NCI-H2107 treated with DMSO at 0.1 percent for 48 hours (cell line): ENCODE measurements around the gene NCS1.

Source experiments
- DNase-seq: peaks from one replicate; lab custom pipeline; 2025; ENCODE audit not compliant: unreplicated experiment; lab: John Stamatoyannopoulos, UW

Gene NCS1

DNA sequence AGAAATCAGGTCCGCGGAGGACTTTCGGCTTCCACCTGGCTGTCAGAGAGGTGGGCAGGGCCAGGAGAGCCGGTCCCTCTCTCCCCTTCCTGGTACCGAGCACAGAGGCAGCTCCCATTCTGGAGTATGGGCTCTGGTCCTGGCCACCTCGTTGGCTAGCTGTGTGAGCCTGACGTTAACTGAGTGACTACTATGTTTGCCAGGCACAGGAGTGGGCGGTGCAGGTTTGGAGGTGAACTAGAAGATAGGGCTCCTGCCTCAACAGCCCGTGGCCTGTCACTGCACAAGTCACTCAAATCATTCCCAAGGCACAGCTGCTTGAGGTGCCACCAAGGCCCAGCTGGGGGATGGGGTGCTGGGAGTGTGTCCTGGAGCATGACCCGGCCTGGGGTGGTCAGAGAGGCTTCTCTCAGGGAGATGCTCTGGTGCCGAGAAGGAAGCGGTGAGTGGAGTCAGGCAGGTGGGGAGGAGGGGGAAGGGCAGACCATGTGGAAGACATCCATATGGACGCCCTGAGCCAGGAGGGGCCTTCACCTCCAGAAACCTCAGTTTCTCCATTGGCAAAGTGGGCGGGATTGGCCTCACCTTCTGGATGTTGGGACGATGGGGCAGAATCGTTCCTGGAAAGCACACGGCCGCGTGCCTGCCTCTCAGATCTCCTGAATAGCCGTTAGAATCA, 39.5 kb downstream of the NCS1 start:
- DNase-seq: no peak

GRCh38 chr9:130212543-130213297, 40.5 kb downstream of the NCS1 start:
- no peak for DNase-seq

- no peak for DNase-seq
Observed at GRCh38 chr9:130213911-130214761, 41.9 kb downstream of the NCS1 start.

- DNase-seq: no peak
Observed at GRCh38 chr9:130214776-130215340, 42.7 kb downstream of the NCS1 start.

GRCh38 chr9:130215341-130216119, 43.3 kb downstream of the NCS1 start:
- no peak for DNase-seq

- no peak for DNase-seq
Observed at GRCh38 chr9:130217838-130218237, 45.6 kb downstream of the NCS1 start.

DNA sequence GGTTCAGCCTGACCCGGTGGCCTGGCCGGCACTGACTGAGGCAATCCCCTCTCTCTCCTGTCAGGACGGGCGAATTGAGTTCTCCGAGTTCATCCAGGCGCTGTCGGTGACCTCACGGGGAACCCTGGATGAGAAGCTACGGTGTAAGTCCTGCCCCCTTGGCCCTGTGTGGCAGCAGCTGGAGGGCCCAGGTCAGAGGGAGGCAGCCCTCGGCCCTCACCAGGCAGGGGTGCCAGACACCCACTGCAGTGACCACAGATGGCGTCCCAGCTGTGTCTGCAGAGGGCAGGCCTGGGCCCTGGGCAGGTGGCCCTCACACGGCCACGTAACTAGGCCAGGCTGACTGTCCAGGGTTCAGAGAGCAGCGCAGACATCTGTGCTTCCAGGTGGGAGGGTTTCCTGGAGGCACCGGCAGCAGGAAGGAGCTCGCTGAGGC, 47.5 kb downstream of the NCS1 start:
- DNase-seq: no peak

DNA sequence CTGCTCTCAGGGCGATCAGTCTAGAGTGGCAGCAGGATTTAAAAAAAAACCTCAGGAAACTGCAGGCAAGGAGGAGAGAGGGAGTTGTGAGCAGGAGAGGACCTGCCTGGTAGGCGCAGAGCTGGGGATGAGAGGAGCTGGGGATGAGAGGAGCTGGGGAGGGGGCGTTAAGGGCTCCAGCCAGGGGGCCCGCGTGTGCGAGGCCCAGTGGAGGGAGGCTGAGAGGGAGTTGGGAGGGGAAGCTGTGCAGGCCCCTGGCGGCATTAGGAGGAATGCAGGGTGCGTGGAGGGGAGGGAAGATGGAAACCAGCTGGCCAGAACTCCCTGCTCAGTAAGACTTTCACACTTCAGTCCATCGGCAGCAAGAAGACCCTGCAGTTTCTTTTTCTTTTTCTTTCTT, 48.1 kb downstream of the NCS1 start:
- DNase-seq: no peak

GRCh38 chr9:130222833-130223232, 50.6 kb downstream of the NCS1 start:
- DNase-seq: no peak

DNA sequence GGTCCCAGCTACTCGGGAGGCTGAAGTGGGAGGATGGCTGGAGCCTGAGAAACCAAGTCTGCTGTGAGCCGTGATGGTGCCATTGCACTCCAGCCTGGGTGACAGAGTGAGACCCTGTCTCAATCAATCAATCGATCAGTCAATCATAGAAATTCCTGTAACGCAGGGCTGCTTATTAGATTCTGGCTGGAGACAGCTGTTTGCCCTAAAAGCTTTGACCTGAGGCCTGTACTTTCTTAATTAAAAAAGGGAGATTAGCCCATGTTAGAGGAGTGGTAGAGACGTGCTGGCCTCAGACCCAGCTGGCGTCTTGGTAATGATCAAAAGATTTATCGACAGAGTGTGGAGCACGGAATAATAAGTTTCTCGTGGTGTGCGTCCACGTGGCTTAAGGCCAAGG, 52.9 kb downstream of the NCS1 start:
- no peak for DNase-seq

GRCh38 chr9:130225586-130225985, 53.4 kb downstream of the NCS1 start:
- no peak for DNase-seq

GRCh38 chr9:130226112-130226511, 53.9 kb downstream of the NCS1 start:
- DNase-seq: no peak

GRCh38 chr9:130227833-130228232, 55.6 kb downstream of the NCS1 start:
- DNase-seq: no peak

GRCh38 chr9:130229759-130230158, 57.6 kb downstream of the NCS1 start:
- DNase-seq: no peak

DNA sequence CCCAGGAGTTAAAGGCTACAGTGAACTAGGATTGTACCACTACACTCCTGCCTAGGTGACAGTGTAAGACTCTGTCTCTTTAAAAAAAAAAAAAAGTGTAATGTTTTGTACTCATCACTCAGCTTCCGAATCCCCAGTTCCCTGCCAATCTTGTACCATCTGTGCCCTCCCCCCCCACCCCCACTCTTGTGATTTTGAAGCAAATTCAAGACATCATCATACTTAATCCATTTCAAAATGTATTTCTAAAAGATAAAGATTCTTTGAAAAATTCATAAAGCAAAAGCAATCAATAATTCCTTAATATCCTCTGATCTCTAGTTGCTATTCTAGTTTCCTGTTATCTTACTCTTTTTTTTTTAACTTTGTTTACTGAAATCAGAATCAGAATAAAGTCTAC, 58.4 kb downstream of the NCS1 start:
- DNase-seq: no peak

DNA sequence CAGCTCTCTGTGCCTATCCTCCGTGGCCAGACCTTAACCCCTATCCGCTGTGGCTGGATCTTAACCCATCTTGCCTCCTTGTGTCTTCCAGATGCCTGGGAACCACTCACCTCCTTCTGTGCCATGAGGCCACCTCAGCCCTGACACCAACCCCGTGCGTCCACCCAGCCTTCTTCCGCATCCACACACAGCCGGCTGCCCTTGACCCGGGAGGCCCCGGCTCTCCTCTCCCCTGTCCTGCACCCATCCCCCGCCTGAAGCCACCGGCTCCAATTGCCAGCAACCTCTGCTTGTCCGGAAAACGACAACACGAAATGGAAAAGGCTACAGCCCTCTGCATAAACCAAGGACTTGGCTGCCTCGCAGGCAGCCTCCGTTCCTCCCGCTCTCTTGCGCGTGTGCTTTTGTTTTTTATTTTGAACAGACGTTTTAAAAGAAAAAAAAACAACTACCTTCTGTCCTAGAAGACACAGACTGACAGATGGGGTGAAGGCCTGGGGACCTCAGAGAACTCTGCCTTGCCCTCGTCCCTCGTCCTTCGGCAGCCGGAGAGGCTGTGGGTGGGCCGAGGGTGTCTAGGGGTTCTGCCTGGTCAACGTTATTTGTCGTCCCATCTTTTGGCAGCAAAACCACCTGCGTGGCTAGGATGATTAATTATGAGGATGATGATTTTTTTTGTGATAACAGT, 60.8 kb downstream of the NCS1 start:
- no peak for DNase-seq

- DNase-seq: no peak
Observed at GRCh38 chr9:130233587-130233945, 61.4 kb downstream of the NCS1 start.

GRCh38 chr9:130234340-130235260, 62.4 kb downstream of the NCS1 start:
- DNase-seq: no peak
